ENCODE measurements around the gene MINDY2.
"Not testable (repeated sequence)": the region's sequence is repeated elsewhere in the genome, so short reads cannot be mapped to it uniquely, and the experiment has no call there.

MINDY2 gene

DNA sequence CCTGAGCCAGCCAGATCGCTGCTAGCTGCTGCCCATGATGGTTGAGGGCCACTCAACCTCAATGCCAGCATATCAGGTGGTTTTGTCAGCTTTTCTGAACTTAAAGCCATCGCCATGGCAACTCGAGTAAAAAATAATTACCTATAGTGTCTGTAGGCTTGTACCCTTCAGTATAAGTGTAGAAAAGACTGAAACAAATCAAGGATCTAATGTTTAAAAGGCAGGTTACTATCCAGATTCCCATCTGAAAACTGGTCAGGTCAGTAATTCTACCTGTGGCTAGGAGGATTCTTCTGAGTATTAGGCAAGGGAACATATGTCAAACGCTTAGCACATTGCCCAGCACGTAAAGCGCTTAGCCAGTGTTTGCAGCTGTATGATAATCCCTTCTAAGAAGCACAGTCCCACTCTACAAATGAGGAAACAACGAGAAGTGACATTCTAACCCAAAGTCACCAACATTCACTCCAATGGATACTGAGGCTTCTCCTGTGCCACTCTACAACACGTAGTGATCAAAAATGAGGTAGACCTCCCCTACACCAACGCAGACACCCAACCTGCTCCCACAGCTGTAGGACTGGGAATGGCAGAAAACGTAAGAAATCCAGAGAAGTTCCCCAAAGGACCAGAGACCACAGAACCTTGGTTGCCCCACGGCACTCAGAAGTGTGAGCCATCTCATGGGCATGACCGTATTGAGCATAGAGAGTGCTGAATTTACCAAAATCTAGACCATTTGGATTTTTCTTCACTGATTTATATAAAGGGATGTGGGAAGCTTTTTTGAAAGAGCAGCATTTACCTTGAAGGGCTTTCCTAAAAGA, 107.1 kb downstream of the MINDY2 start:
- Histone ChIP-seq H4K20me1 (ENCODE audit: insufficient read depth, low read length) (no peaks in the 10 kb centered on the region), H3K79me2 (ENCODE audit: insufficient read depth, low read length) (no peaks in the 10 kb centered on the region), H3K9ac (ENCODE audit: low read length) (no peak overlapping the region), H3K9me3 (ENCODE audit: low read length) (no peaks in the 10 kb centered on the region), H3K27me3 (ENCODE audit: insufficient read depth, low read length) (no peaks in the 10 kb centered on the region), H3K4me3 (ENCODE audit: low read depth, low read length, poor library complexity, severe bottlenecking) (no peak overlapping the region), H3F3A (ENCODE audit: insufficient read depth, low read length) (0 out of 2 replicates have a peak, but pooled peaks cover 4% of the 10 kb centered on the region), H3K4me2 (ENCODE audit: low read length) (no peak overlapping the region), H2AFZ (ENCODE audit: low read length) (no peak overlapping the region), H3K4me1 (ENCODE audit: insufficient read depth, low read length, severe bottlenecking) (peaks cover 7% of the 10 kb centered on the region), H3K36me3 (ENCODE audit: insufficient read depth, low read length) (peaks cover 57% of the 10 kb centered on the region), H3K9me2 (ENCODE audit: low read depth, low read length) (no peaks in the 10 kb centered on the region), H3K27ac (ENCODE audit: low read depth, low read length, poor library complexity, severe bottlenecking) (no peak overlapping the region)
- TF ChIP-seq, protein P1, sequence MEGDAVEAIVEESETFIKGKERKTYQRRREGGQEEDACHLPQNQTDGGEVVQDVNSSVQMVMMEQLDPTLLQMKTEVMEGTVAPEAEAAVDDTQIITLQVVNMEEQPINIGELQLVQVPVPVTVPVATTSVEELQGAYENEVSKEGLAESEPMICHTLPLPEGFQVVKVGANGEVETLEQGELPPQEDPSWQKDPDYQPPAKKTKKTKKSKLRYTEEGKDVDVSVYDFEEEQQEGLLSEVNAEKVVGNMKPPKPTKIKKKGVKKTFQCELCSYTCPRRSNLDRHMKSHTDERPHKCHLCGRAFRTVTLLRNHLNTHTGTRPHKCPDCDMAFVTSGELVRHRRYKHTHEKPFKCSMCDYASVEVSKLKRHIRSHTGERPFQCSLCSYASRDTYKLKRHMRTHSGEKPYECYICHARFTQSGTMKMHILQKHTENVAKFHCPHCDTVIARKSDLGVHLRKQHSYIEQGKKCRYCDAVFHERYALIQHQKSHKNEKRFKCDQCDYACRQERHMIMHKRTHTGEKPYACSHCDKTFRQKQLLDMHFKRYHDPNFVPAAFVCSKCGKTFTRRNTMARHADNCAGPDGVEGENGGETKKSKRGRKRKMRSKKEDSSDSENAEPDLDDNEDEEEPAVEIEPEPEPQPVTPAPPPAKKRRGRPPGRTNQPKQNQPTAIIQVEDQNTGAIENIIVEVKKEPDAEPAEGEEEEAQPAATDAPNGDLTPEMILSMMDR (IDR thresholded peaks at IDR 0.05; ENCODE audit: low read length): no peak
- no peak for TF ChIP-seq EZH2 (IDR thresholded peaks at IDR 0.05; ENCODE audit: borderline replicate concordance, low read length)

DNA sequence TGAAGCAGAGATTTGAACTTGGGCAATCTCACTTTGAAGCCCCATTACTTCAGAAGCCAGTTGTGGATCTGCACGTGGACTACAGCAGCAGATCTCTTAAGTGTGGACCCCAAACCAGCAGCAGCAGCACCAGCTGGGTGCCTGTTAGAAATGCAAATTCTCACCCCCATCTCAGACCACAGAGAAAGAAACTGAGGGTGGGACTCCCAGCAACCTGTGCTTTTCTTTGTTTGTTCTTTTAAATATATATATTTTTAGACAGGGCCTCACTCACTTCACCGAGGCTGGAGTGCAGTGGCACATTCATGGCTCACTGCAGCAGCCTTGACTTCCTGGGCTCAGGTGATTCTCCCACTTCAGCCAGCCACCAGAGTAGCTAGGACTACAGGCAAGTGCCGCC, 109.2 kb downstream of the MINDY2 start:
- no peaks in the 10 kb centered on the region for H3K9me3 ChIP-seq (ENCODE audit: low read length)
- H3K27me3 ChIP-seq (ENCODE audit: insufficient read depth, low read length): no peaks in the 10 kb centered on the region
- TF ChIP-seq EZH2 (IDR thresholded peaks at IDR 0.05; ENCODE audit: borderline replicate concordance, low read length): no peak
- TF ChIP-seq, protein P1 (IDR thresholded peaks at IDR 0.05; ENCODE audit: low read length): no peak
- H3K4me2 ChIP-seq (ENCODE audit: low read length): no peak overlapping the region
- no peak overlapping the region for H3K4me3 ChIP-seq (ENCODE audit: low read depth, low read length, poor library complexity, severe bottlenecking)
- no peaks in the 10 kb centered on the region for H4K20me1 ChIP-seq (ENCODE audit: insufficient read depth, low read length)
- peaks cover 7% of the 10 kb centered on the region for H3K4me1 ChIP-seq (ENCODE audit: insufficient read depth, low read length, severe bottlenecking)
- H3K27ac ChIP-seq (ENCODE audit: low read depth, low read length, poor library complexity, severe bottlenecking): peak overlapping the region; percentile 63
- no peak overlapping the region for H3K9ac ChIP-seq (ENCODE audit: low read length)
- no peaks in the 10 kb centered on the region for H3K9me2 ChIP-seq (ENCODE audit: low read depth, low read length)
- H3K79me2 ChIP-seq (ENCODE audit: insufficient read depth, low read length): no peaks in the 10 kb centered on the region
- peaks cover 78% of the 10 kb centered on the region for H3K36me3 ChIP-seq (ENCODE audit: insufficient read depth, low read length)
- H2AFZ ChIP-seq (ENCODE audit: low read length): no peak overlapping the region
- H3F3A ChIP-seq (ENCODE audit: insufficient read depth, low read length): 0 out of 2 replicates have a peak, but pooled peaks cover 4% of the 10 kb centered on the region

DNA sequence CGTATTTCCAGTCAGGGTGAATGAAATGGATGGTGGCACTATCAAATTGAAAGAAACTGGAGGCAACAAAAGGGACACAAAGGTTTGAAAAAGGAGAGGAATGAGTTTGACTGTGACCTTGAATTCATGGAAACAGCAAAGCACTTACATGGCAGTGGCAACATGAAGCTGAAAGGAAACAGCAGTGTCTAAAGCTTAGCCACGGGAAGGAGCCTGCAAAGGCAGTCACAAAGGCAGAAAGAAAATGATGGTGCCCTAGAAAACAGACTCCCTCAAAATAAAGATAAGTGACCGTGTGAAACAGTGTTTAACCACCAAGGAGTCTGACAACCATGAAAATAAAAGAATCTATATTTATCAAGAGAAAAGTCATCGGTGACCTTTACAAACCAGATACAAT, 111.1 kb downstream of the MINDY2 start:
- Histone ChIP-seq H3K4me3 (ENCODE audit: low read depth, low read length, poor library complexity, severe bottlenecking) (no peak overlapping the region), H3K4me1 (ENCODE audit: insufficient read depth, low read length, severe bottlenecking) (peaks cover 7% of the 10 kb centered on the region), H3K27me3 (ENCODE audit: insufficient read depth, low read length) (no peaks in the 10 kb centered on the region), H3K9ac (ENCODE audit: low read length) (no peak overlapping the region), H3F3A (ENCODE audit: insufficient read depth, low read length) (0 out of 2 replicates have a peak, but pooled peaks cover 4% of the 10 kb centered on the region), H3K79me2 (ENCODE audit: insufficient read depth, low read length) (no peaks in the 10 kb centered on the region), H4K20me1 (ENCODE audit: insufficient read depth, low read length) (no peaks in the 10 kb centered on the region), H3K27ac (ENCODE audit: low read depth, low read length, poor library complexity, severe bottlenecking) (no peak overlapping the region), H3K9me2 (ENCODE audit: low read depth, low read length) (no peaks in the 10 kb centered on the region), H3K36me3 (ENCODE audit: insufficient read depth, low read length) (peaks cover 97% of the 10 kb centered on the region), H2AFZ (ENCODE audit: low read length) (no peak overlapping the region), H3K9me3 (ENCODE audit: low read length) (no peaks in the 10 kb centered on the region), H3K4me2 (ENCODE audit: low read length) (no peak overlapping the region)
- TF ChIP-seq, protein P1 (IDR thresholded peaks at IDR 0.05; ENCODE audit: low read length): no peak
- no peak for TF ChIP-seq EZH2 (IDR thresholded peaks at IDR 0.05; ENCODE audit: borderline replicate concordance, low read length)

DNA sequence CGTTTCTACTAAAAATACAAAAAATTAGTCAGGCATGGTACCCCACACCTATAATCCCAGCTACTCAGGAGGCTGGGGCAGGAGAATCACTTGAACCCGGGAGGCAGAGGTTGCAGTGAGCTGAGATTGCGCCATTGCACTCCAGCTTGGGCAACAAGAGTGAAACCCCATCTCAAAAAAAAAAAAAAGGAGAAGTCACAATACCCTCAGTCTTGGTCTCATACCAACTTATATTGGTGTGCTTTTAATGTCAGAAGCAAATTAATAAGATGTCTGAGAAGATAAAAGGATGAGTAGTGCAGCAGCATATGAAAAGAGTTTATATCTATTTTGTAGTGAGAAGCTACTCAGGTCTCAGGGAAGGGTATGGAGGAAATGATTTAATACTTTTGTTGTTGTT, 112.8 kb downstream of the MINDY2 start:
- not testable (repeated sequence) for H3K4me3 ChIP-seq (ENCODE audit: low read depth, low read length, poor library complexity, severe bottlenecking); H3K79me2 ChIP-seq (ENCODE audit: insufficient read depth, low read length); H2AFZ ChIP-seq (ENCODE audit: low read length); H3K27me3 ChIP-seq (ENCODE audit: insufficient read depth, low read length); H3K9me3 ChIP-seq (ENCODE audit: low read length); H3K9me2 ChIP-seq (ENCODE audit: low read depth, low read length); H3K4me2 ChIP-seq (ENCODE audit: low read length); H3K4me1 ChIP-seq (ENCODE audit: insufficient read depth, low read length, severe bottlenecking); H3K9ac ChIP-seq (ENCODE audit: low read length); H4K20me1 ChIP-seq (ENCODE audit: insufficient read depth, low read length); H3F3A ChIP-seq (ENCODE audit: insufficient read depth, low read length); H3K27ac ChIP-seq (ENCODE audit: low read depth, low read length, poor library complexity, severe bottlenecking)
- peaks cover 100% of the 10 kb centered on the region for H3K36me3 ChIP-seq (ENCODE audit: insufficient read depth, low read length)

All from OCI-LY1 (cell line).